T-helper 2 cell treated with Interferon-gamma antibody and Interleukin-4, amounts not matched to agents 100 ng/mL and 5 ng/mL, for 36 hours (primary cell): ENCODE results near the gene LONP2. TPM values are rescaled to one million over a fixed set of nuclear protein-coding genes. Genes with fewer than 3 reads are reported as not detected.
"Not testable (repeated sequence)": the region's sequence is repeated elsewhere in the genome, so short reads cannot be mapped to it uniquely, and the experiment has no call there.

Source experiments
- intact Hi-C: fragments of 100-400 bp; cut with micrococcal nuclease; formaldehyde crosslinking; loops from one replicate; pipeline ENCODE4 v1.15.1; 2023
- total RNA-seq: library from RNA; stranded (reverse); gene quantifications from 2 replicates; pipeline ENCODE4 v1.2.3, GENCODE V29; 2022

Gene LONP2
- total RNA-seq, 1 donor from 2014 or later, result 53.4 TPM

DNA sequence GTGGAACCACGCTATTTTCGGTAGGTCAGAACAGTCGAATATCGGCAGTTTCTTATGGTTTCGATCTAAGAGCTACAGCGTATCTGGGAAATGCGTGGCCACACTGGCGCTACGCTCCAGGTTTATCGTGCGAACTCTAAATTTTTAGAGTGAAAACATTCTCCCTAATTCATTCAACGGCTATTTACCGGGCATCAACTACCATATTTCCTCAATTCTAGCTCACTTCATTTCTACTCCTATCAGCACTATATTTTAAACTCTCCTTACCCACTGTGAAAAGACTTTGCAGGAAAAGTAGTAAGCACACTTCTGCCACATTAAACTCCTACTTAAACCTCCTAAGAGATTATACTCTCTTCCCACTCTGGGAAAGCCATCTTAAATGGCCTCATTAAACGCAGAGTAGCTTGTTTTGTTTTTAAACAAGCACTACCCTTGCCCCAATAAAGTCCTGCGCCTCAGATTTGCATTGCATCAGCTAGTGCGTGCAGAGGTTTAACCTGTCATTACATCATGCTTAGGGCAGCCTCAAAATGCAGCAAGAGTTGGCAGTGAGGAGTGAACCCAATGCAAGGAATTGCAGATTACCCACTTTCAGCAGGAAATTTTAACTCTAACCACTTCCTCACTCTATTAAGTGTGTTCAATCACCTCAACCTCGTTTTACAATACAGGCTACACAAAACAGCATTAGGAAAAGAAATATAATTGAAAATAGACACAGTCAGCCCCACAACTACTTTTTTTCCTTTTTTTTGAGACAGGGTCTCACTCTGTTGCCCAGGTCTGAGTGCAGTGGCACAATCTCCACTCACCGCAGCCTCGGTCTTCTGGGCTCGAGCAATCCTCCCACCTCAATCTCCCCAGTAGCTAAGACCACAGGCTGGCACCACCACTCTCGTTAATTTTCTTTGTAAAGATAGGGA lies 122.3 kb downstream of the LONP2 start:
- intact Hi-C loops, result loop anchor here (1.0 to 5.0 kb wide), 5 partner anchors 18 to 257 kb away; partner anchors contain the start of gene LONP2

DNA sequence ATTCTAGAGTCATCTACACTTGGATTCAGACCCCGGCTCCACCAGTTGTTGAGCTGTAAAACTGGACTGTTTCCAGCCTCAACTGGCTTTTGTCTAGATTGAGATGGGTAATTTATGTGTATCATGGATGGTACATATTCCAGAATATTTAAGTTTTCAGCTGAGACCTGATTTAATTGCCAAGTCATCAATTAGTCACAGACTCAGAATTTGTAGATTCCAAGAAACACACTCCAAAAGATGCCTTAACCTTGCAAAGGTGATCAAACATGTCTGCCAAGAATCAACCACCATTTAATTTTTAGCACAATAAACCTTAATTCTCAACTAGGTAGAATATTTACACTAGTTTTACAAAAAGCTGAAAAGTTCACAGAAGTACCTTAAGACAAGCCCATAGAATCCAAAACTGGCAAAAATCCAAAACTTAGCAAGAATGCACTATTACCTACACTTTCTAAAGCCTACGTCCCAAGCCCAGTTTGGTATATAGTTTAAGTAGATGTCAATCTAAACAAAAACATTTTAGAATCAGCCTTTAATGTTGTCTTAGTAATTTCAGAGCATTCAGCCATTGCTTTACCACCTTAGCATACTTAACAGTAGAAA lies 123.4 kb downstream of the LONP2 start:
- intact Hi-C loops, result loop anchor here (2.0 to 5.0 kb wide), 3 partner anchors 125 to 245 kb away; partner anchors contain the start of gene LONP2

DNA sequence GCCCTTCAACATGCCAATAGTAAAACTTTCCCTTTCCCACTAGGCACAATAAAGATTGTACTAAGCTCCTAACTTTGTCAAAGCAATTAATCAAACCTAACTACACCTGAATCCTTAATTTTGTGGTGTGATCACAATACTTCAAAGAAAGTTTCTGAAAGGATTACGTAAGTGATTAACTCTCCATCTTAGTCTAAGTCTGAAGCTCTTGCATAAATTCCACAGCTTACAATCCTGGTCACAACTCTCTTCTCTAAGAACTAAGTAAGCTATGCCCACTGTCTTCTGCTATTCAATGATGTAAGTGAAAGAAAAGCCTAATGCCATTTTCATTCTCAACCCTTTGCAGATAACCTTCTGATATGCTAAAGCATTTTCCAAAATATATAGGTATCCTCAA lies 125.7 kb downstream of the LONP2 start:
- intact Hi-C loops, result loop anchor here (5.0 kb wide), 2 partner anchors 127 to 188 kb away; partner anchors contain the start of gene LONP2

DNA sequence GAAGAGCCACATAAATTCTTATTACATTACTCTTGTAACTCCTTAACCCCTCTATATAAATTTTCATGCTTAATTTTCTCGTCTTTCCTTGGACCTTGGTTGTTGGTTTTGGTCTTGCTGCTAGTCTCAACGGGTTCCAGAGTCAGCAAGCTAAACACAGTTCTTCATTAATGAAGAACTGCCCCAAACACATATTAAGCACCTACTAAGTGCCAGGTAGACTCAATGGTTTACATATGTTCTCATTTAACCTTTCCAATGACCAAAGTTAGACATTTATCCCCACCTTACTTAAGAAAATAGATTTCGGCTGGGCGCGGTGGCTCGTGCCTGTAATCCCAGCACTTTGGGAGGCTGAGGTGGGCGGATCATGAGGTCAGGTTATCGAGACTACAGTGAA lies 126.1 kb downstream of the LONP2 start:
- intact Hi-C loops, result no loop called here

DNA sequence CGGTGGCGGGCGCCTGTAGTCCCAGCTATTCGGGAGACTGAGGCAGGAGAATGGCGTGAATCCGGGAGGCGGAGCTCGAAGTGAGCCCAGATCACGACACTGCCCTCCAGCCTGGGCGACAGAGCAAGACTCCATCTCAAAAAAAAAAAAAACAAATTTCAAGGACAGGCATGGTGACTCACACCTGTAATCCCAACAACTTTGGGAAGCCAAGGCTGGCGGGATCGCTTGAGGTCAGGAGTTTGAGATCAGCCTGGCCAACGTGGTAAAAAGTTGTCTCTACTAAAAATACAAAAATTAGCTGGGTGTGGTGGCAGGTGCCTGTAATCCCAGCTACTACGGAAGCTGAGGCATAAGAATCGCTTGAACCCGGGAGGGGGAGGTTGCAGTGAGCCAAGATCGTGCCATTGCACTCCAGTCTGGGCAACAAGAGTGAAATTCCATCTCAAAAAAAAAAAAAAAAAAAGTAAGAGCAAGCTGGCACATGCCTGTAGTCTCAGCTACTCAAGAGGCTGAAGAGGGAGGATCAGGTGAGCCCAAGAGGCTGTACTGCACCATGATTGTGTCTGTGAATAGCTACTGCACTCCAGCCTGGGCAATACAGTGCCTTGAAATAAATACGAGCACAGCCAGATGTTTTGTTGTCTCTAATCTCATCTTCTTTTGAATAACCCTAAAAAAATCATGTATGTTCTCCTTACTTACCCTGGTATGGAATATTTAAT lies 126.7 kb downstream of the LONP2 start:
- intact Hi-C loops, result not testable (repeated sequence)

DNA sequence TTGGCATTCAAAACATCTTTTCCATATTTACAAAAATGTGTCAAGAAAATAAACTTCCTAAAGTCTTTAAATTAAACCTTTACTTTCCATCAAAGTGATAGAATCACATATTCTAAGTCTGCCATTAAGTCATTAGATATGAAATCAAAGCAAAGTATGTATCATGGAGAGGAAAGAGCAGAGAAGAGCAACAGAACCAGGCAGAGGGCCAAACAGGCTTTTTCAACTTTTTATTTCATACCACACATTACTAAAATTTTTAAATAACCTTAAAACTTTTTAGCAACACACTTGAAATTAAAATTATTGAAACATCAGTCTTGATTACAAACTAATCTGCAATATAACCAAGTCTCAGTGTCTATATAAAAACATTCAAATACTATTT lies 127.3 kb downstream of the LONP2 start:
- intact Hi-C loops, result no loop called here

DNA sequence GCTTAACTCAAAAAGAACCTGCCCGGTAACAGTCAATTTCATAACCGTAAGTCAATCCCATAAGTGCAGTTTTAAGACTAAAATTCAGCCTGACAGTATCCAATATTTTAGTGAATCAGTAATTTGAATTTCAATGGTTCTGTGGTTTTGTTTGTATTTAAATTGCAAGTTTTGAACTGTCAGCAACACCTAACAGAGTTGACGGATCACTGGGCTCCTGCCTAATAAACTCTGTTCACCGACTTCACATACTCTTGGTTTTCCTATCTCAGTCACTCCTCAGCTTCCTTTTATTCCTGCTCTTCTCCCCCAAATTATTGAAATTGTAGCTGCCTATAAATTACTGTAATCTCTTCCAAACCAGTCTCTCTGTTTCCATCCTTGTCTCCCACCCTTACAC lies 128.6 kb downstream of the LONP2 start:
- intact Hi-C loops, result no loop called here

DNA sequence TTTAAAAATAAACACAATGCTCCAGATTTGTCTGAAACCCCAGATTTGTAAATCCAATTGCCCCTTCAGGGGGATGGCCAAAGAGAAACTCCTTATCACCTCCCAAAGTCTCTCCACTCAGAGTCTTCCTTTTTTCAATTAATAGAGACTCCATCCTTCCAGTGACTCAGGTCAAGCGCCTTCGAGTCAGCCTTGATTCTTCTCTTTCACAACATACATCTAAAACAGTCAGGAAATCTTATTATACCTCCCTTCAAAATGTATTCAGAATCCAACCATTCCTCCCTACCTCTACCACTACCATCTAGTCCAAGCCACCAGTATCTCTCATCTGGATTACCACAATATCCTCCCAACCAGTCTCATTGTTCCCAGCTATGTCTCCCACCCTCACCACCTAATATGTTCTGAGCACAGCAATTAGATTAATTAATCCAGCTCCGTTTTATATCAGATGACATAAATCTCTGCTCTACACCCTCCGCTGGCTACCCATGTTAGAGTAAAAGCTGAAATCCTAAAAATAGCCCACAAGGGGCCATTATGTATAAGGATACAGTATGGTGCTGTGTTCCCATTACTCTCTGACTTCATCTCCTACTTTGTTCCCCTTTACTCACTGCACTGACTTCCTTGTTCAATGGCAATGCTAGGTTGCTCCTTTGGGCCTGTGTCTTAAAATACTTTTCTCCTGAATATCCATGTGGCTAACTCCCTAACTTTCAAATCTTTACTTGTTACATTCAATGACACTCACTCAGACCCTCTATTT lies 129.3 kb downstream of the LONP2 start:
- intact Hi-C loops, result no loop called here

DNA sequence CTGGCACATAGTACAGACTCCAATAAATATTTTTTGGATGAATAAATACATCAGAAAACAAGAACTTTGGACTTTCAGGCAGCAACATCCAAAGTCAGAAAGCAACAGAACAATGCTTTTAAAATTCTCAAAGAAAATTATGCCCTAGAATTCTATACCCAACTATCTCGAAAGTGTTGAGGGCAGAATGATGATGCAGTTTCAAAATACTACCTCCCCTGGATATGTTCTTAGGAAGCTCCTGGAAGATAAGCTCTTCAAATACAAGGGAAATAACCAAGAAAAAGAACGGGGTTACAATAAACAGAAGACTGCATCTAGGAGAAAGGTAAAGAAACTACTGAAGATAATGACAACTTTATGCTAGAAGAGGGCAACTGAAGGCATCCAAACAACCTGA lies 130.2 kb downstream of the LONP2 start:
- intact Hi-C loops, result no loop called here

DNA sequence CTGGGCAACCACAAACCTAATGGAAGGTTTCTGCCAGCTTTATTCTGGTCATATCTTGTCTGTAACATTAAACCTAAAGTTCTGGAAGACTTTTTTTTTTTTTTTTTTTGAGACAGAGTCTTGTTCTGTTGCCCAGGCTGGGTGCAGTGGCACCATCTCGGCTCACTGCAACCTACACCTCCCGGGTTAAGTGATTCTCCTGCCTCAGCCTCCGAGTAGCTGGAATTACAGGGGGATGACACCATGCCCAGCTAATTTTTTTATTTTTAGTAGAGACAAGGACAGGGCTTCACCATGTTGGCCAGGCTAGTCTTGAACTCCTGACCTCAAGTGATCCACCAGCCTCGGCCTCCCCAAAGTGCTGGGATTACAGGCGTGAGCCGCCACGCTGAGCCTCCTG lies 133.2 kb downstream of the LONP2 start:
- intact Hi-C loops, result not testable (repeated sequence)

DNA sequence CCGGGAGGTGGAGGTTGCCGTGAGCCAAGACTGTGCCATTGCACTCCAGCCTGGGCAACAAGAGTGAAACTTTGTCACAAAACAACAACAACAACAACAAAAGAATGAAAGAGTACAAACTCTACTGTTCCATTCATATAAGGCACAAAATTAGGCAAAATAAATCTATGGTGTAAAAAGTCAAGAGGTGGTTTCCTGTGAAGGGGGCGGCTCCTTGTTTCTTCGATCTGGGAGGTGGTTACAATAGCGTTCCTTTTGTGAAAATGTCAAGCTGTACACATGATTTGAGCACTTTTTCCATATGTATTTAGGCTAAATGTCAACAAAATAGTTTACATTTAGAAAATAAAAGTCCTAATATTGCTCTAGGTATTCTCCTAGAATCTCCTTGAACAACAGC lies 134.2 kb downstream of the LONP2 start:
- intact Hi-C loops, result no loop called here

DNA sequence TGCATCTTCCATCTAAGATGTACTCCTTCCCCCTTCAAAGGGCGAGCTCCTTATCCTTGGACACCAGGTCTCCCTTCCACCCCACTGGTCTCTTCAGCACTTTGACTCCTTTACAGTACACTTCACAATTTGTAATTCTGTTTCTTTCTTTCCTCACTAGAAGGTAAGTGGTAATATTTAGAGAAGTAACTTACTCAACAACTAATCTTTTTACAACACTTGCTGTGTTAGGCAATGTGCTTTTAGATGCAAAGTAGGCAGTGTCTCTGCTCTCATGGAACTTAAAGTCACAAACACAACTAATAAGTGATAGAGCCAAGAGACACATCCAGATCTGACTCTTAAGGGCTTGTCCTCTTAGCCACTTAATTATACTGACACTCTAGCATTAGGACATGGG lies 134.7 kb downstream of the LONP2 start:
- intact Hi-C loops, result no loop called here

DNA sequence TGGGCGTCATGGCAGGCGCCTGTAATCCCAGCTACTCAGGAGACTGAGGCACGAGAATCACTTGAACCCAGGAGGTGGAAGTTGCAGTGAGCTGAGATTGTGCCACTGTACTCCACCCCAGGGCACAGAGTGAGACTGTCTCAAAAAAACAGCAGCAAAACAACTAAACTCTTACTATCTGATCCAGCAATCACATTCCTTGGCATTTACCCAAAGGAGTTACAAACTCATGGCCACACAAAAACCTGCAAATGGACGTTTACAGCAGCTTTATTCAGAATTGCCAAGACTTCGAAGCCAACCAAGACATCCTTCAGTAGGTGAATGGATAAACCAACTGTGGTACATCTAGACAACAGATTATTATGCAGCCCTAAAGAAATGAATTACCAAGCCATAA lies 137.1 kb downstream of the LONP2 start:
- intact Hi-C loops, result loop anchor here (10.0 kb wide), 2 partner anchors 1406 to 1546 kb away; partner anchors contain the start of genes C16orf87 and DNAJA2

DNA sequence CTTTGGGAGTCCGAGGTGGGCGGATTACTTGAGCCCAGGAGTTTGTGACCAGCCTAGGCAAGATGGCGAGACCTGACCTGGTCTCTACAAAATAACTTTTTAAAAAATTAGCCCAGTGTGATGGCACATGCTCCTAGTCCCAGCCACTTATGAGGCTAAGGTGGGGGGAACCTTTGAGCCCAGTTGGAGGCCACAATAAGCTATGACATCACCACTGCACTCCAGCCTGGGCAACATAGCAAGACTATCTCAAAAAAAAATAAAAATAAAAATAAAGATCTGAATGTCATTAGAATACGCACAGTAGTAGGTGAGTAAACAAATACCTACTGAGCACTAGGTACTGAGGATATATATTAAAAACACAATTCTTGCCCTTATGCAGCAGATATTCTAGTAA lies 138.0 kb downstream of the LONP2 start:
- intact Hi-C loops, result loop anchor here (10.0 kb wide), 2 partner anchors 1407 to 1547 kb away; partner anchors contain the start of genes C16orf87 and DNAJA2

DNA sequence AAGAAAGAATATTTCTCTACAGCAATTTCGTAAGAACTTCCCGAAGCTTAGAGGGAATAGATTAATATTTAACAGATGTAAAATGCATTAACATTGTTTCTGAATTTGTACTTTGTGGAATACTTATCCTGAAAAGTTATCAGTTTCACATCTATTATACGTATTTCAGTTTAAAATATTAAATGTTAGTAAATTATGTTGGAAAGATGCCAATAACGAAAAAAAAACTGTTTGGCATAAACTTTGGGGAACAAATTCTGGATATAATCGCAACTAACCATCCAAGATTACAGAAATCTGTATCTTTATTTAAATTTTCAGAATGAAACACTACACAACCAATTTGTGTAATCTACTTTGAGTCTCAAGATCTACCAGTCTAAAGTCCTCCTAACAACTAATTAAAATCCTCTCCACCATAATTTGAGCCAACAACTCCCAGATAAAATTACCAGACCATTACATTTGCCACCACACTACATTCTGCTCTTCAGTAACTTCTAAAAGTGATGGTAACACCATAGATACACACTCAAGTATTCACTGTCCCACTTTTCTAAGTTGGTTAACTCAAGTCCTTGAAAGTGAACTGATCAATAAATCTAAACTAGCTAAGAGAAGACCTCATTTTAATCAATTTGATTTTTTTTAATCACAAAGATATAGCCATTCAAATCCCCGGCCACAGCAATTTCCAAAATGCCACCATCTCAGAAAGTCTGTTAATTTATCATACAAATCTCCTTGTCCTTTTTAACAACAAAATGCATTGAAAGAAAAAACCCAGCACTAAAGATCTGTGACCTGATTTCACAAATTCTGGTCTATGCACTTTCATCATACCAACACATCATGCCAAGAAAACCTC lies 139.1 kb downstream of the LONP2 start:
- intact Hi-C loops, result loop anchor here (10.0 kb wide), 2 partner anchors 1408 to 1548 kb away; partner anchors contain the start of genes C16orf87 and DNAJA2

DNA sequence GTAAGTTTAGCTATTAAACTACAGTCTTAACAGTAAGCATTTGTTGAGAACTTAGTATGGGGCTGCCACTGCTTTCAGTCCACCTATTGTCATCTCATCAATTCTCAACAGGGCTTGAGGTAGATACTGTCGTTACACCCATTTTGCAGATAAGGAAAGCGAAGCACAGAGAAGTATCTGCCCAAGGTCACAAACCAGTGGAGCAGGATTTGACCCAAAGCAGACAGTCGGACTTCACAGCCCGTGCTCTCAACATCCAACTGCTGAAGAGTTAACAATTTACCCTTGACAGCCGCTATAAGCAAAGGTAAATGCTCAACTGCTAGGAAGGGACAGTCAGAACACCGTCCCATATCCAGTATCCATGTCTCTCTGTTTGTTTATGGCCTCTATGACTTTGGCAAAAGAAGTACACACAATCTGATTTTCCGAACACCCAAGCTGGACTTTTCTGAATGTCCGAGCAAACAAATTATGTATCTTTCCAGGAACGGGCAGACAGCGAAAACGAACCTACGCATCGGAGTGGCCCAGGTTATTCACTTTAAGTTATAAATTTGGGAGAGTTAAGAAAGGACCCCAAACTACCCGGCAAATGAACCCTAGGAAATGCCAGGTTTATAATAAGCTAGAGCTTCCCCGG lies 139.9 kb downstream of the LONP2 start:
- intact Hi-C loops, result loop anchor here (1.0 to 10.0 kb wide), 4 partner anchors 18 to 1549 kb away; partner anchors contain the start of genes C16orf87 and DNAJA2

DNA sequence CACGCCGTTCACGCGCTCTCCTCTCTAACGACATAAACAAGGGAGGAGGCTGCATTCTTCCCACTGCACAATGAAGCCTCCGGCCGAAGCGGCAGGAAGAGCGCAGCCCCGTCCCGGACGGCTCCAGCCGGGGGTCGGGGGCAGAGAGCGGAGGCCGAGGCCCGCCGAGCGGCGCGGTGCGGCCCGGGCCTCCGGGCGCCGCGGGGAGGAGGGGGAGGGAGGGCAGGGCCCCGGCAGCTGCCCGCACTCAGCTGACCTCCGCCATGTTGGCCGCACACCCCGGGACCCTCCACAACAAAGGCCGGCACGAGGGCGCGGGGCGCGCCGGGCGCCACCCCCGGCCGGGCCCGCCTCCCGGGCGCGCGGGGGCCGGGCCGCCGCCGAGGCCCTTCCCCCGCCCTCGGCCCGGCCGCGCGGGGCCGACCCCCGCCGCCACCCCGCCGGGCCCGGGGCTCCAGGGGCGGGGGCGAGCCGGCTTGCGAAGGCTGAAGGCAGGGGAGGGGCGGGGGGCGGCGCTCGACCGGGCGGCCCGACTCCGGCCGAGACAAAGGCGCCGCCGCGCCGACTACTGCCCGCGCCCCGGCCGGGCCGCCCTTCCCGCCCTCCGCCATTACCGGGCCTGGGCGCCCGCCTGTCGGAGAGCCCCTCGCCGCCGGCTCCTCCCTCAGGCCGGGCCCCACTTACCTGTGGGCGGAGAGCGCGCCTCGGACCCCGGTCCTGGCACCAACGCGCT lies 140.6 kb downstream of the LONP2 start:
- intact Hi-C loops, result loop anchor here (1.0 to 10.0 kb wide), 7 partner anchors 18 to 1550 kb away; partner anchors contain the start of genes C16orf87, DNAJA2 and LONP2
